Stimulated activated naive CD4-positive, alpha-beta T cell treated with Interleukin-2 at 50 U/mL for 16 hours (primary cell): ENCODE measurements around the gene PLA2G4E.

ENCODE experiments used
- DNase-seq: peaks from one replicate; lab custom pipeline; 2025; lab: John Stamatoyannopoulos, UW

Gene PLA2G4E

GRCh38 chr15:41977757-41978383 is 43.0 kb downstream of the PLA2G4E start:
- no peak for DNase-seq

GRCh38 chr15:41975669-41976068 is 45.2 kb downstream of the PLA2G4E start:
- DNase-seq, result no peak

GRCh38 chr15:41974041-41974440 is 46.8 kb downstream of the PLA2G4E start:
- no peak for DNase-seq

DNA sequence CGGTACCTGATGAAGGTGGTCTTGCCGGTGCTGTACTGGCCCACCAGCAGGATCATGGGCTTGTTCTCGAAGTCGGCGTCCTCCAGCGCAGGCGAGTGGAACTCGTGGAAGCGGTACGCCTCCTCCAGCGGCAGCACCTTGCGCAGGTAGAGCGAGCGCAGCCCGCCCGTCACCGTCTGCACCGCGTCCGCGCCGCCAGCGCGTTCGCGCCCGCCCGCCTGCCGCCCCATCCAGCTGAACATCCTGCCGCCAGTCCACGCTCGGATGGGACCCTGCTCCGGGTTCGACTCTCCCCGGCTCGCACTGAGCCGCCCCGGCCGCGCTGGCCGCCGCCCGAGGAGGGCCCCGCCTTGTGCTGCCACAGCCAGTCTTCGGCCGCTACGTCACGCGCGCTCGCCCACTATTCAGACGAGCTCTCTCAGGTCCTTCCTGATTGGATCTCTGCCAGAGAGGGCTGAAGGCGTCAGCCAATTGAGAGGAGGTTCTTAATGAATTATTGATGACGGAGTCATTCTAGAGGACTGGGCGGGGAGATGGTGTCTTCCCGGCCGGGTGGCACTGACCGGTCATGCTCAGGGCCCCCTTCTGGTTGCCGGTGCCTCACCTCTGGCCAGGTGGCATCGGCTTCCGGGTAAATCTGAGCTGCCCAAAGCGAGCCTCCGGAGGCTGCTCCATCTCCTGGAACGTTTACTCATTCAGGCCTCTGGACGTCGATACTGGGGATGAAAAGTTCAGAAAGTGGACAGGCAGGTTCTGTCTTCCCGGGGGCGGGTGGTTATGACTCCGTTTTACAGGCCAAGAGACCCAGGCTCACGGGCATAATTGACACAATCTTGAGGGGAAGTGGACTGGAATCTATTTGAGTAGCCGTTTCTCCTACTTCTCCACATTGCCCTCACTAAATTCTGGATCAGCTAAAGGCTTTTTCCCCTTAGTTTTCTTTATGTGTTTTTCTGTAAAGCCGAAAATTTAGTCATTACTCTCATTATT is 48.3 kb downstream of the PLA2G4E start, which contains the start of gene EHD4:
Gene EHD4 (minus strand): TSS at position 305 of the 990 bp plus-strand sequence. CDS start 63 bp downstream, at position 242.
- peak; percentile 95 for DNase-seq

GRCh38 chr15:41971895-41972252 is 49.0 kb downstream of the PLA2G4E start:
- DNase-seq, result no peak

DNA sequence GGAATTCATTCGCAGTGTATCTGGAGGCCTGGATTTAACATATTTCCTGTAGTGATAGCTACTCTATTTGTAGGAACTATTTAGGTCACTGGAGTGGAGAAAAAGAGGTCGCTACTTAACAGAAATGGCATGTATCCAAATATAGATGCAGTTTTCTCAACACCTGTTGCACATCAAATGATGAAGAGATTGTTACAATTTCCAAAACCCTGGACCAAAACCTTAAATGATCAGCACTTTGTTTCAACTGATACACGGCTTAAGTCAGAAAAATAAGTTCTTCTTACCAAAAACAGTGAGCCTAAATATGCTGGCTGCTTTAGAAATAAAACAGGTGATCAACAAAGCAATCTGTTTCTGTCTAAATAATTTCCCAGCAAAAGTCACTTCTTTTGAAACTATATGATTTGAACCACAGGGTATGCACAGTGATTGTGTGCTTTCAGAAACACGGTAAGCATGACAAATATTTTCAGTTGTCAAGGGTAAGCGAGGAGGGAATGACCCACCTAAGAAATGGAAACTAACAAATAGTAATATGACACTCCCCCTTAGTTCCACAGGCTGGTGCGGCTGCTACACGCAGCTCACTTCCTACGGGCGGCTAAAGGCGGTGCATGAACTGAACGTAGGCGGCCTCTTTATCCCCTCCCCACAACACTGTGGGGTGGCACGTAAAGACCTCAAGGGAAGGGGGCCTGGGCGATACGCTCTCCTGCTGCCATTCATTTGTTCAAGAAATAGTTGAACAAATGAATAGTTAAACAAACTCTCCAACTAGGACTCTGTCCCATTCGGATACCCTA is 49.5 kb downstream of the PLA2G4E start:
- peak; percentile 82 for DNase-seq

- DNase-seq, result no peak
These were observed 50.4 kb downstream of the PLA2G4E start for GRCh38 chr15:41970456-41970855.

DNA sequence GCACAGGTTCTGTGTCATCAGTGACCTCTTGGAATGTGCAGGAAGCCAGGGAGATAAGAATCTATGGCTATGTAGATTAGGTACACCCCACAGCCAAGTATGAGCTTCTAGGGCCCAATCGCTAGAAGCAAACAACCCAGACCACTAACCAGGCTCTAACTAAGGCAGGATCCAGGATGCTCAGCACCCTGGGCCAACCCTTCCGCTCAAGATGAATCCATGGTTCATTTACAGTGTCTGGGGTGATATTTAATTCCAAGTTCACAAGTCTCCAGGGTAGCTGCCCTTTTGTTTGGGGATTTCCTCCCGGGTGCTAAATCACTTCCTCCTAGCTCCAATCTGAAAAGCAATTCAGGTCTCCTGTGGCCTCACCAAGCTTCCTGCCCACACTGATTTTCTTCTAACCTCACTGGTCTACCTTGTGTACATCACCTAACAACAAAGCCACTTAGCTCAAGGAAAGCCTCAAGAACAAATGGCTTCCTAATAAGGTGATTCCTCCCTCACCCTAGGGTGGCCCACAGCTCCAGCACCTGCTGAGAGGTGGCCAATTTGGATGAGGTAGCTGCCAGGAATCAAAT is 50.9 kb downstream of the PLA2G4E start:
- peak; percentile 16 for DNase-seq

- DNase-seq, result no peak
These were observed 52.1 kb downstream of the PLA2G4E start for GRCh38 chr15:41968701-41969100.

DNA sequence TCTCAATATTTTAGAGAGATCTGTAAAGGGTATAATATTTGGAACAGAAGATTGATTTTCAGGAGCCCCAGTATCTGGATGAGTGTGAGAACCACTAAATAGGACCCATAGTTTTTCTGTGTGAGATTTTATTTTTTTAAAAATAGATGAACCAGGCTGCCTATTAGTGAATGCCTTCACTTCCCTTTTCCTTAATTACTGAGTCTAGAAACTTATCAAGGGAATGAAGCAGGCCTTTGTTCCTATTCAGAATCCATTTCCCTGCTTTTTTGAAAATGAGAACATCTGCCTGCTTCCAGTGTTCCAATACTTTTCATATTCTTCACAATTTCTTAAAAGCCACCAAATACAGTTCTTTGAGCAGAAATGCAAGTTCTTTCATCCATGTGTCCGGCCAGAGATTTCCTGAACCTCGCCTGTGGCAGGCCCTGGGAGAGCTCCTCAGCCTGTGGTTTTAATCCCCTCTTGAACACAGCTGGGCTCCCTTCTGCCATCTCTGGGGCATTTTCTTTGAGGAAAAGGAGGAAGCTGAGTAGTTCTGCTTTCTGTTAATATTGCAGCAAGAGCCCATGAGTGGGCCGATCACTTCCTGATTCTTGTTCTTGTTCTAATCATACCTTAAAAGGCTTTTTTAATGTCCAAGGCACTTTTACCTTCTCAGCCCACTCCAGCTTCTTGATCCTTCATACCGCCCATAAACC is 53.2 kb downstream of the PLA2G4E start:
- DNase-seq, result no peak

DNA sequence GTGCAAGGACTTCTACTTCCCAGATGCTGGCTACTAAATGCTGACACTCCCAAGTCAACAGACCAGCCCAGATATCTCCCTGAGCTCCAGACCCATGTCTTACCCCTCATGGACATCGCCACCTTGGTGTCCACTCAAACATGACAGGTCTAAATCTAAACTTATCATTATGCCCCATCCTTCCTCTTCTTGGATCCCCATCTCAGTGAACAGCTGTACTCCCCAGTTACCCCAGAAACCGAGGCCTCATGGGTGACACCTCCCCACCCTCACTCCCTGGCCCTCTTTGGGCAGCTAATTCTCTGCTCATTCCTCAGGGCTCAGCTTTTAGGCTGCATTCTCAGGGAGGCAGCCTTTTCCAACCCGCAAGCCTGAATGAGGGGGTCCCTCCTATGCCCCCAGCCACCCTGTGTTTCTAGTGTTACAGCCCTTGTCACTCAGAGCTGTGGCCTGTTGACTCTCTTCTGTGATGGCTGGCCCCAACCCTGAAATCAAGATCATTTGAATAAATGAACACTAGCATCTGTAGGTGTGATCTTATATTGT is 53.8 kb downstream of the PLA2G4E start:
- DNase-seq, result no peak

GRCh38 chr15:41966414-41966812 is 54.4 kb downstream of the PLA2G4E start:
- no peak for DNase-seq

DNA sequence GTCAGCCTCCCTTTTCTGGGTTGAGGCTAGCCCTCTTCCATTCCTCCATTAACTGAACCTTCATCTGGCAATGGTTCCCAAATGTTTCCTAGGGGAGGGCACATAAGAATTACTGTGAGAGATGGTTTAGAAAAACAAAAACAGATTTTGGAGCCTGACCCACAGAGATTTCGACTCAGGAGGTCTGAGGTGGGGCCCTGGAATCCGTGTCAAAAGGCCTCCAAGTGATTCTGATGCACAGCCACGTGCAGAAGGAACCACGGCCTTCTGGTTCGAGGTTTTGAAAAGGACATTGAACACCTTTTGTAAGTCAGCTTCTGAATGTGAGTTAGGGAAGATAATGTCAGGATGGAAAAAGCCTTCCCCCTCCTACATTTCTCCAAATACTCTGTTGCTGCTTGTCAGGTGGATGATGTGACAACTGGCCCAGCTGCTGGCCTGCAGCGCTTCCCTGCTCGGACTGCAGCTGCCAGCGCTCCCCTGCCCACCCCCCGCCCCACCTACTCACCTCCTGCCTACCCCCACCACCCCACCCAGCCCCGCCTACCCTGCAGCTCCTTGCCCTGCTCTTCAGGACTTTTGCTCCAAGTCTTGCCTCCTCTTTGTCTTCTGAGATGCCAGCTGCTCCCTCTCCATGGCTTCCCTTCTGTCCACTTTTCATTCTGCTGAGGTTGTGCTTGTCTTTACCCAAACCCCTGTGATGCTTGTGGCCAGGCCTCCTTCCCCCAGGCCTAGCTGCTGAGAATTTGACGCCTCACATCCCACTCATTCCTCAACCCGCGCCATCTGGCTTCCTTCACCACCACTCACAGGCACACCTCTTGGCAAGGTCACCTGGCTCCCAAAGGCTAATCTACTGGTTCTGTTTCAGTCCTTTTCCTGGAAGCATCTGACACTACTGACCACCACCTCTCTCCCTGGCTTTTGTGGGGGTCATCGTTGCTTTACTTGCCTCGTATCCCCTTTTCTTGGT is 55.1 kb downstream of the PLA2G4E start:
- DNase-seq, result no peak

DNA sequence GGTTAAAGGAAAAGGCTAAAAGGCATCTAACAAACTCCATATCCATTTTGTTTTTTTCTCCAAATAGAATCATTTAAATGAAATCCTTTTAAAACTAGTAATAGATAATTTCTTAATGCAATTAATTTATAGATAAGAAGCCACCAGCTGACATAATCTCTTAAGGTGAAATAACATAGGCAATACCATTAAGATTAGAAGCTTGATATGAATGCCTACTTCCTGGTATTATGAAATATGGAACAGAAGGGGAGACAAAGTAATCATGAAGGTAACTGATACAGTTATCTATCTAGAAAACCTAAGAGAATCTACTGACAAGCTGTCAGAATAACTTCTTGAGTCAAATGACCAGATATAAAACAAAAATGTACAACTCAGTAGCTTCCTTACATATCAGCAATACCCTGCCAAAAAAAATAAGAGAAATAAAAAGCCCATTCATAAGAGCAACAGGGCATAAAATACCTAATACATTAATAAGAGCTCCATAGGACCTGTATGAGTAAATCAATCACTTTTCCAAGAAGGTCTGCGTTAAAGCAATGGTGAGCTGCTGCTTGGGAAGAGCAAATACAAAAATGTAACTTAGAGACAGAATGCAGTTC is 59.1 kb downstream of the PLA2G4E start:
- no peak for DNase-seq

DNA sequence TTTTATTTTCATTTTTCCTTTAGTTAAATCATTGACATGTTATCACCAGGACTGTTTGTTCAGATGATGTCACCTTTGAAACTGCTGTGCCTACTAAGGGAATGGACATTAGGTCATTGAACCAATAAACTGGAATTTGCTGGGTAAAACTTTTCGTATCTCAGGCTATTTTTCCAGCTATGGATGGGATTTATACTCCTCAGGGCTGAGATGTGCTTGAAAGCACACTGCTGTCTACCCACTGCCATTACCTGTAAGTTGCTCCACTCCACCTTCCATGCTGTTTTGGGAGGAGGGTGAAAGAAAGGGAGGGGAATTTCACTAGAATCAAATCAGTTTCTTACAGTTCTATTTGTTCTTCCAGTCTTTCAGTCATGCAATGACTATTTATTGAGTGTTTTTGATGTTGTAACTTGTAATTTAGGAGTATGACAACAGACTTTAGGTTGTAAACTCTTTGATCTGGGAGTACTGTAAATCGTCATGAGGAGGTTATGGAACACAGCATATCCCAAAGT is 59.8 kb downstream of the PLA2G4E start:
- DNase-seq, result no peak

- DNase-seq, result no peak
These were observed 62.8 kb downstream of the PLA2G4E start for GRCh38 chr15:41958002-41958420.

GRCh38 chr15:41957021-41957897 is 63.6 kb downstream of the PLA2G4E start:
- DNase-seq, result no peak
